D341Med (cell line): Measurements from ENCODE around the gene CSNK1D.
"Not testable (repeated sequence)": the region's sequence is repeated elsewhere in the genome, so short reads cannot be mapped to it uniquely, and the experiment has no call there.

Experiments
- DNase-seq: peaks from one replicate; pipeline ENCODE4 v3.0.0; 2012; ENCODE audit warnings: low spot score

CSNK1D gene

GRCh38 chr17:82274134-82275020, 877 bp upstream of the CSNK1D start:
- no peak for DNase-seq

- peak; percentile 74 for DNase-seq
These were observed 789 bp downstream of the CSNK1D start for GRCh38 chr17:82272495-82273326.

GRCh38 chr17:82271401-82271800, 2.1 kb downstream of the CSNK1D start:
- no peak for DNase-seq

GRCh38 chr17:82270651-82271050, 2.8 kb downstream of the CSNK1D start:
- no peak for DNase-seq

GRCh38 chr17:82269882-82270500, 3.5 kb downstream of the CSNK1D start:
- no peak for DNase-seq

GRCh38 chr17:82269138-82269881, 4.2 kb downstream of the CSNK1D start:
- DNase-seq: no peak

- DNase-seq: no peak
These were observed 5.7 kb downstream of the CSNK1D start for GRCh38 chr17:82267575-82268379.

GRCh38 chr17:82266142-82266541, 7.4 kb downstream of the CSNK1D start:
- DNase-seq: no peak

- no peak for DNase-seq
These were observed 9.9 kb downstream of the CSNK1D start for GRCh38 chr17:82263641-82264040.

- no peak for DNase-seq
These were observed 11.2 kb downstream of the CSNK1D start for GRCh38 chr17:82262344-82262743.

GRCh38 chr17:82259972-82260961, 13.2 kb downstream of the CSNK1D start:
- DNase-seq: not testable (repeated sequence)

- DNase-seq: no peak
These were observed 14.9 kb downstream of the CSNK1D start for GRCh38 chr17:82258555-82258954.

- peak; percentile 92 for DNase-seq
These were observed 16.0 kb downstream of the CSNK1D start for GRCh38 chr17:82257473-82257872.

- no peak for DNase-seq
These were observed 17.1 kb downstream of the CSNK1D start for GRCh38 chr17:82256242-82256885.

GRCh38 chr17:82255402-82255972, 18.0 kb downstream of the CSNK1D start:
- no peak for DNase-seq

GRCh38 chr17:82254746-82255145, 18.8 kb downstream of the CSNK1D start:
- not testable (repeated sequence) for DNase-seq

GRCh38 chr17:82254096-82254495, 19.4 kb downstream of the CSNK1D start:
- DNase-seq: not testable (repeated sequence)

GRCh38 chr17:82253179-82253544, 20.3 kb downstream of the CSNK1D start:
- DNase-seq: no peak
